ENCODE results near the gene NRIP3.
"Not testable (repeated sequence)": the region's sequence is repeated elsewhere in the genome, so short reads cannot be mapped to it uniquely, and the experiment has no call there.

NRIP3 gene

DNA sequence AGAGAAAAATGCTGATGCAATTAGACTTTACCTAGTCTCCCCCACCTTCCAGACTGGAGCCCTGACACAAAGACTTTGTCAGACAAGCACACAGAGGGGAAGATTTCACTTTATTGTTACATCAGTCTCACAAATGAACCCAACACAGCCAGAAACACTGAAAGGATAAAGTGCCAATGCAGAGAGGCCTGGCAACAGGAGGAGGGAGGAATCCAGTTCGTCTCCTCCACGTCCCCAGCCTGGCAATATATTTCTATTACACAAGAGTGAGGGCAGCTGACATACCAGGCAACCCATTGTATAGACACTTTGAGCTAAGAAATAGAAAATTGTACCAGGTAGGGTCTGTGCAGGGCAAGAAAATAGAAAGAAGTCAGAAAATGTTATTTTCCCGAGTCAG lies 23.3 kb downstream of the NRIP3 start:
- H3K9me2 ChIP-seq (replicated peaks; ENCODE audit: control insufficient read depth, low read length): no peaks in the 10 kb centered on the region
- no peak overlapping the region for H3K4me2 ChIP-seq (ENCODE audit: low read length)
- H3K27ac ChIP-seq (ENCODE audit: low read depth, low read length): no peak overlapping the region
- no peaks in the 10 kb centered on the region for H4K20me1 ChIP-seq (ENCODE audit: control insufficient read depth, insufficient read depth, low read depth, low read length)
- TF ChIP-seq, protein P1, sequence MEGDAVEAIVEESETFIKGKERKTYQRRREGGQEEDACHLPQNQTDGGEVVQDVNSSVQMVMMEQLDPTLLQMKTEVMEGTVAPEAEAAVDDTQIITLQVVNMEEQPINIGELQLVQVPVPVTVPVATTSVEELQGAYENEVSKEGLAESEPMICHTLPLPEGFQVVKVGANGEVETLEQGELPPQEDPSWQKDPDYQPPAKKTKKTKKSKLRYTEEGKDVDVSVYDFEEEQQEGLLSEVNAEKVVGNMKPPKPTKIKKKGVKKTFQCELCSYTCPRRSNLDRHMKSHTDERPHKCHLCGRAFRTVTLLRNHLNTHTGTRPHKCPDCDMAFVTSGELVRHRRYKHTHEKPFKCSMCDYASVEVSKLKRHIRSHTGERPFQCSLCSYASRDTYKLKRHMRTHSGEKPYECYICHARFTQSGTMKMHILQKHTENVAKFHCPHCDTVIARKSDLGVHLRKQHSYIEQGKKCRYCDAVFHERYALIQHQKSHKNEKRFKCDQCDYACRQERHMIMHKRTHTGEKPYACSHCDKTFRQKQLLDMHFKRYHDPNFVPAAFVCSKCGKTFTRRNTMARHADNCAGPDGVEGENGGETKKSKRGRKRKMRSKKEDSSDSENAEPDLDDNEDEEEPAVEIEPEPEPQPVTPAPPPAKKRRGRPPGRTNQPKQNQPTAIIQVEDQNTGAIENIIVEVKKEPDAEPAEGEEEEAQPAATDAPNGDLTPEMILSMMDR (IDR thresholded peaks at IDR 0.05; ENCODE audit: low read depth, low read length, poor library complexity, severe bottlenecking): no peak
- TF ChIP-seq EZH2phosphoT487 (IDR thresholded peaks at IDR 0.05; ENCODE audit: borderline replicate concordance, low read length): no peak
- H3K27me3 ChIP-seq (ENCODE audit: control insufficient read depth, low read length): 0 out of 2 replicates have a peak, but pooled peaks cover 2% of the 10 kb centered on the region
- H3K36me3 ChIP-seq (ENCODE audit: control insufficient read depth, low read length): no peaks in the 10 kb centered on the region
- no peaks in the 10 kb centered on the region for H3K79me2 ChIP-seq (ENCODE audit: control insufficient read depth, low read length)
- no peaks in the 10 kb centered on the region for H3F3A ChIP-seq (ENCODE audit: control insufficient read depth, insufficient read depth)
- H3K4me3 ChIP-seq (ENCODE audit: low read length): no peak overlapping the region
- H3K9me3 ChIP-seq (ENCODE audit: control insufficient read depth, insufficient read depth, low read length): no peaks in the 10 kb centered on the region
- no peaks in the 10 kb centered on the region for H3K4me1 ChIP-seq (ENCODE audit: control insufficient read depth, low read length)

DNA sequence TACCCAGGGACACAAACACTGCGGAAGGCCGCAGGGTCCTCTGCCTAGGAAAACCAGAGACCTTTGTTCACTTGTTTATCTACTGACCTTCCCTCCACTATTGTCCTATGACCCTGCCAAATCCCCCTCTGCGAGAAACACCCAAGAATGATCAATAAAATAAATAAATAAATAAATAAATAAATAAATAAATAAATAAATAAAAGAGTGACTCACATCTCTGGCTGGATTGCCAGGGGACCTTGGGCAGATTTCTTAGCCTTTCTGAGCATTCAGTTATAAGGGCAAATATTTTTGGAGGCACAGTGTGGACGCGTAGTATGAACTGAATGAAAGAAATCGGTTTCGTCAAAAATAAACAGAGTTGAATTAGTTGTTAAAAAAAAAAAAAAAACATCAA lies 24.4 kb downstream of the NRIP3 start:
- H3K27me3 ChIP-seq (ENCODE audit: control insufficient read depth, low read length); H4K20me1 ChIP-seq (ENCODE audit: control insufficient read depth, insufficient read depth, low read depth, low read length); H3F3A ChIP-seq (ENCODE audit: control insufficient read depth, insufficient read depth); H3K4me2 ChIP-seq (ENCODE audit: low read length); H3K4me1 ChIP-seq (ENCODE audit: control insufficient read depth, low read length); H3K9me2 ChIP-seq (replicated peaks; ENCODE audit: control insufficient read depth, low read length); H3K27ac ChIP-seq (ENCODE audit: low read depth, low read length); H3K36me3 ChIP-seq (ENCODE audit: control insufficient read depth, low read length); H3K4me3 ChIP-seq (ENCODE audit: low read length); H3K9me3 ChIP-seq (ENCODE audit: control insufficient read depth, insufficient read depth, low read length); H3K79me2 ChIP-seq (ENCODE audit: control insufficient read depth, low read length): not testable (repeated sequence)

DNA sequence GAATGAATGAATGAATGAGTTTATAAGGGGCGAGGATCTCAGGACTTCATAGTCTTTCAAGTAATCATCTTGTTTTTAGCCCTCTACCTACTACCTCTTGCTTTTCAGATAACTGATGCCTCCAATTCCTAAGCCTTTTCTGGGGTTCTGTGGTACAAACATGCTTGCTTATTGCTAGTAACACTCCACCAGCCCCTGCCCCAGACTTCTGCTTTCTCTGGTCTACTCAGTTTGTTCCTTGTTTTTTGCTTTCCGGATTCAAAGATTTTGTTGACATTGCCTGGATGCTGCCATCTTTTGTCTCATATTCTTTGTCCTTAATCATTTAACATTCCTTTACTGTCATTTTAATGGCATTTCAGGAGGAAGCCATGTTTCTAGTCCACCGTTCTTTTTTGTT lies 30.7 kb downstream of the NRIP3 start:
- no peaks in the 10 kb centered on the region for H4K20me1 ChIP-seq (ENCODE audit: control insufficient read depth, insufficient read depth, low read depth, low read length)
- H3K9me3 ChIP-seq (ENCODE audit: control insufficient read depth, insufficient read depth, low read length): no peaks in the 10 kb centered on the region
- no peaks in the 10 kb centered on the region for H3K36me3 ChIP-seq (ENCODE audit: control insufficient read depth, low read length)
- H3K79me2 ChIP-seq (ENCODE audit: control insufficient read depth, low read length): no peaks in the 10 kb centered on the region
- no peak overlapping the region for H3K4me2 ChIP-seq (ENCODE audit: low read length)
- H3K4me1 ChIP-seq (ENCODE audit: control insufficient read depth, low read length): no peaks in the 10 kb centered on the region
- no peak overlapping the region for H3K27ac ChIP-seq (ENCODE audit: low read depth, low read length)
- H3K27me3 ChIP-seq (ENCODE audit: control insufficient read depth, low read length): no peaks in the 10 kb centered on the region
- H3K9me2 ChIP-seq (replicated peaks; ENCODE audit: control insufficient read depth, low read length): no peaks in the 10 kb centered on the region
- no peak overlapping the region for H3K4me3 ChIP-seq (ENCODE audit: low read length)
- no peak for TF ChIP-seq EZH2phosphoT487 (IDR thresholded peaks at IDR 0.05; ENCODE audit: borderline replicate concordance, low read length)
- TF ChIP-seq, protein P1 (IDR thresholded peaks at IDR 0.05; ENCODE audit: low read depth, low read length, poor library complexity, severe bottlenecking): no peak
- H3F3A ChIP-seq (ENCODE audit: control insufficient read depth, insufficient read depth): no peaks in the 10 kb centered on the region

DNA sequence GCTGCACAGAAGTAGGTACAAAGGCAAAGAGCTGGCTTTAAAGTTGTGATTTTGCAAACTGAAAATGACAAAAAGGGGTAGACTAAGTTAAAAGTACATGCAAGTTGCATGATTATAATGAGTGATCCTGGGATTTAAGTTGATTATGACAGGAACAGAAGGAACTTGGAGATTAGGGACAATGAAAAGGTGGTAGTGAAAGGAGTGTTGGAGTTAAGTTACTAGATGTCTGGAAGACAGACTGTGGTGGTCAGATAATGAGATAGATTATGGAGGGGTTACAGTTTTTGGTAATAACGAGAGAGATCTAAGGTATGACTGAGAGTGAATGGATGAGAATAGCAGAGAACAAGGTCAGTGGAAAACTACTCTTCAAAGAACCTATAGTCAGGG lies 31.9 kb downstream of the NRIP3 start:
- H3F3A ChIP-seq (ENCODE audit: control insufficient read depth, insufficient read depth): no peaks in the 10 kb centered on the region
- TF ChIP-seq EZH2phosphoT487 (IDR thresholded peaks at IDR 0.05; ENCODE audit: borderline replicate concordance, low read length): no peak
- TF ChIP-seq, protein P1 (IDR thresholded peaks at IDR 0.05; ENCODE audit: low read depth, low read length, poor library complexity, severe bottlenecking): no peak
- no peaks in the 10 kb centered on the region for H3K9me3 ChIP-seq (ENCODE audit: control insufficient read depth, insufficient read depth, low read length)
- H3K27ac ChIP-seq (ENCODE audit: low read depth, low read length): no peak overlapping the region
- no peaks in the 10 kb centered on the region for H3K79me2 ChIP-seq (ENCODE audit: control insufficient read depth, low read length)
- no peaks in the 10 kb centered on the region for H3K4me1 ChIP-seq (ENCODE audit: control insufficient read depth, low read length)
- no peak overlapping the region for H3K4me2 ChIP-seq (ENCODE audit: low read length)
- H3K27me3 ChIP-seq (ENCODE audit: control insufficient read depth, low read length): no peaks in the 10 kb centered on the region
- no peaks in the 10 kb centered on the region for H3K9me2 ChIP-seq (replicated peaks; ENCODE audit: control insufficient read depth, low read length)
- no peaks in the 10 kb centered on the region for H3K36me3 ChIP-seq (ENCODE audit: control insufficient read depth, low read length)
- H4K20me1 ChIP-seq (ENCODE audit: control insufficient read depth, insufficient read depth, low read depth, low read length): no peaks in the 10 kb centered on the region
- no peak overlapping the region for H3K4me3 ChIP-seq (ENCODE audit: low read length)

Measured in DOHH2 (cell line).